GM12872 (cell line): Measurements from ENCODE around the gene TCF15.

Experiments used
- TF ChIP-seq, protein P1 (sequence below): IDR thresholded peaks from 3 replicates; pipeline ENCODE4 v1.5.1; 2011; ENCODE audit warnings: low read depth, mild to moderate bottlenecking, low read length, moderate library complexity; ENCODE audit not compliant: insufficient read depth

TCF15 gene

DNA sequence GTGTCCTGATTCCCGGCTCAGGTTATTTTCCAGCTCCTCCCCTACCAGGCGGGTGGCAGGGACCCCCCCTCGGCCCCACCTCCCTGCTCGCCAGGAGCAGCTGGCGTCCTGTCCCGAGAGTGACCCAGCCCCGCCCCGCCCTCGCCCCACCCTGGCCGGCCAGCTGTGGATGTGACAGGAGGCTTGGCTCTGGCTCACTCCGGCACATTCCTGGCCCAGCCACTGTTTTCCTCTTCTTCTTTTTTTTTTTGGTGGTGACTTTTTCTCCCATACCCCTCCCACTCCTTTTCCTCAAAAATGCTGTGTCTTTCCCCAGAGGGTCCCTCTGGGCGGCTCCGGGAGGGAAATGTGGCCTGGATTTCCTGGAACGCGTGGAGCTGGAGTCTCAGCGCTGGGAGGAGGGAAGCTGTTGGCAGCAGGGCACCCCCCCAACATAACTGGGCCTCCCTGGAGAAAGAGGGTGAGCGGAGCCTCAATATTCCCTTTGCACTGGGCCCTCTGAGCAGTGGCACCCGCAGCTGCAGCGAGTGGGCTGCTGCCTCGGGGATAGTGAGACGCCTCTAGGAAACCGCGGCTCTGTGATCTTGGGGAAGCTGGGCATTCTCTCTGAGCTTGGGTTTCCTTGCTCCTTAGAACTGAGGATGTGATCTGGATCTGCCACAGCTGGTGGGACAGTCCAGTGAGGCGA is 38.2 kb downstream of the TCF15 start:
- TF ChIP-seq, protein P1, sequence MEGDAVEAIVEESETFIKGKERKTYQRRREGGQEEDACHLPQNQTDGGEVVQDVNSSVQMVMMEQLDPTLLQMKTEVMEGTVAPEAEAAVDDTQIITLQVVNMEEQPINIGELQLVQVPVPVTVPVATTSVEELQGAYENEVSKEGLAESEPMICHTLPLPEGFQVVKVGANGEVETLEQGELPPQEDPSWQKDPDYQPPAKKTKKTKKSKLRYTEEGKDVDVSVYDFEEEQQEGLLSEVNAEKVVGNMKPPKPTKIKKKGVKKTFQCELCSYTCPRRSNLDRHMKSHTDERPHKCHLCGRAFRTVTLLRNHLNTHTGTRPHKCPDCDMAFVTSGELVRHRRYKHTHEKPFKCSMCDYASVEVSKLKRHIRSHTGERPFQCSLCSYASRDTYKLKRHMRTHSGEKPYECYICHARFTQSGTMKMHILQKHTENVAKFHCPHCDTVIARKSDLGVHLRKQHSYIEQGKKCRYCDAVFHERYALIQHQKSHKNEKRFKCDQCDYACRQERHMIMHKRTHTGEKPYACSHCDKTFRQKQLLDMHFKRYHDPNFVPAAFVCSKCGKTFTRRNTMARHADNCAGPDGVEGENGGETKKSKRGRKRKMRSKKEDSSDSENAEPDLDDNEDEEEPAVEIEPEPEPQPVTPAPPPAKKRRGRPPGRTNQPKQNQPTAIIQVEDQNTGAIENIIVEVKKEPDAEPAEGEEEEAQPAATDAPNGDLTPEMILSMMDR = no peak

DNA sequence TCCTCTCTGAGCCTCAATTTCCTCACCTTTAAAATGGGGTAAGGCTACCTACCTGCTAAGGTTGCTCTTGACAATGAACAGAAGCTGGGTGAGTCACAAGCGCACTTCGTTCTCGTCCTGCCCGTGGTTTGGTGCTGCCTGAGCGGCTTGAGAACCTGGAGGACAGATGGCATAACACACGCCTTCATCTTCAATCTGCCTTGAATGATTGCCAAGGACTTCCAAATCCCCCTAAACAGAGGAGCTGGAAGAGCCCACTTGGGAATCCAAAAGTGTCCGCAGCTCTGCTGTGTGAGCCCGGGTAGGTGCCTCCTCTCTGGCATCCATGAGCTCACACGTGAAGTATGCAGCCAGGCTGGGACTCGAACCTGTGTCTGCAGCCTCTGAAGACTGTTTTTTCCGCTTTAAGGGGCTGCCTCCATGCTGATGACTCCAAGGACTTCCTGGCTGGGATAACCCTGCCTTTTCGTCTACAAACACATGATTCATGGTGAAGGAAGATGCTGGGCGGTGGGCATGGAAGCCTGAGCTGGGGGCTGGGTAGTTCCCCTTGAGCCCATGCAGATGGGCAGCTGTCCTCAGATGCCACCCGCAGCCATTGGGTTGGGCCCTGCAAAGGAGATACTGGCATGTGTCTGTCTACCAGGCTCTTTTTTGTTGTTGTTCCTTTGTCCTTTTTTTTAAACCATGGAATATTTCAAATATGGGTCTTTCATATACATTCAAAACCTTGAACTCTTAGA is 41.3 kb downstream of the TCF15 start:
- TF ChIP-seq, protein P1 = no peak

DNA sequence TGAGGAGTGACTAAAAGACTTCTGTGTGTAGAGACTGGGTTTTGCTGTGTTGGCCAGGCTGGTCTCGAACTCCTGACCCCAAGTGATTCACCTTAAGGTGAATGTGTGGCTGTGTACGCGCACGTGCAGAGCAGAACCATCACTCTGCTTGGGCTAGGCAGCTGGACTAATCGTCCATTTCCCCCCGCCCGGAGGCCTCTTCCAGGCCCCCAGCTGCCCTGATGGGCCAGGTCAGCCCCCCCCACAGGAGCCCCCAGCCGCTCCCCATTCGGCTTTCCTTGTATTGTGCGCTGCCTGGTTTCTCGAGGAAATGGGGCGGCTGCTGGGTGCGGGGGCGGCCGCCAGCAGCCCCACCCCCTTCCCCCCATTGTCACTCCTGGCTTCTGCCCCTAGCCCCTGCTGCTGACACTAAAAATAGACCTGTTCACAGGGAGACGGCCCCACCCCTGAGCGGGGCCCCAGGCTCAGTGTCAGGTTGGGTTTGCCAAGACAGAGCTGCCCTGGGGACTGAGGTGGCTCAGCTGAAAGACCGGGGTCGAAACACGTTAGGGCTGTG is 41.9 kb downstream of the TCF15 start:
- TF ChIP-seq, protein P1 = no peak

DNA sequence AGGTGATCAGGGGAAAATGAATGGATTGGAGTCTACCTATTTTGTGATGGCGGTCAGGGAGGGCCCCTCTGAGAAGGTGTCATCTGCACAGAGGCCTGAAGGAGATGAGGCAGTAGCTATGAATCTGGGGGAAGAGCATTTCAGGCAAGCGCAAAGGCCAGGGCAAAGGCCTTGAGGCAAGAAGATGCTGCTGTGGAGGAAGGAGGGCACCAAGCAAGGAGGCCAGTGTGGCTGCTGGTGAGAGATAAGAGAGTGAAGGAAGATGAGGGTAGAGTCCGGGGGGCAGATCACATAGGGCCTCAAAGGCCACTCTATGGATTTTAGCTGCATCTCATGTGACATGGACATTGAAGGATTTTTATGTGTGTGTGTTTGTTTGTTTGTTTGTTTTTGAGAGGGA is 45.9 kb downstream of the TCF15 start:
- TF ChIP-seq, protein P1 = no peak

DNA sequence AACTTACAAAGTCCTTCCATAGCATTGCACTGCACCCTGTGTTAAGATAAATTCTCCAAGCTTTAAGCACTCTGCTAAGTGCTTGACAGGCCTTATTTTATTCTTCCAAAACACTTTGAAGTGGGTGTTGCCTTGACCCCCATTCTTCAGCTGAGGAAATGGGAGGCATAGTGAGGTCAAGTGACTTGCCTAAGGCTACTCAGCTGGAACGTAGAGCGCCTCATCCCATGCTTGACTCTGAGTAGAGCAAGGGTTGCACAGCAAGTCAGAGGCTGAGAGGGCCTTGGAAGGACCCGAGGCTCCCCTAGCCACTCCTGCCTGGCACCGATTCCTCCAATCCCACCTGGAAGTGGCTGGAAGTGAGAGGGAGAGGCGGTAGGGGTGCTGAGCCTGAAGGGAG is 46.9 kb downstream of the TCF15 start:
- TF ChIP-seq, protein P1 = no peak

DNA sequence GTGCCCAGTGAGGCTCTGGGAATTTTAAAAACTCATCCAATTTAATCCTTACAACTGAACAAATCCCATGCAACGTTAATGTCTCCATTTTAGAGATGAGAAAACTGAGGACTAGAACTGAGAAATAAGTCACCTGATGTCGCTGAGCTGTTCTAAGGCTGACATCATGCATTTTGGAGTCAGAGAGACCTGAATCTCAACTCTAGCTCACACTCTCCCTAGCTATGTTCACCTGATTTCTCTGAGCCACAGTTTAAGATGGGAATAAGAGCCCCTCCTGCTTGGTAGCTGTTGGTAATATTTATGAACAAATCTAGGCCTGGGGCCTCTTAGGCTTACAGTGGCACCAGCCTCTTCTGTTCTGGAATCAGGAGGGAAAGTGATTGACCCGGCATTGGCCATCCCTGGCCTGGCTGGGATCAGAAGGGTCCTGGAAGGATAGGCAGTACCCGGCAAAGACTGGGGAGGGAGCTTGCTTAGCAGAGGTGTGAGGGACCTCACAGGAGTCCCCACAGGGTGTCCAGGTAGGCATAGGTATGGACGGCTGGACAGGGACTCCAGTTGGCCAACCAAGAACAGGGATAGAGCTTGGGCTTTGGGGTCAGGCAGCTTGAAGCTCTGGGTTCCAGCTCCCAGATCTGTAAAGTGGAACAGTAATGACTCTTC is 47.7 kb downstream of the TCF15 start:
- TF ChIP-seq, protein P1 = no peak
